HG02870 (cell line): ENCODE results near the gene KCNG4.
"Not testable (repeated sequence)": the region's sequence is repeated elsewhere in the genome, so short reads cannot be mapped to it uniquely, and the experiment has no call there.

Source experiments
- ATAC-seq: cut with Tn5 transposase; IDR thresholded peaks from one replicate; pipeline ENCODE4 v1.9.1; 2021; ENCODE audit warnings: mild to moderate bottlenecking, moderate library complexity; ENCODE audit not compliant: unreplicated experiment

Gene KCNG4

GRCh38 chr16:84212154-84212553 lies 27.7 kb downstream of the KCNG4 start:
- ATAC-seq = no peak

GRCh38 chr16:84209989-84210388 lies 29.8 kb downstream of the KCNG4 start:
- no peak for ATAC-seq

- ATAC-seq = no peak
Measured at GRCh38 chr16:84207879-84208278, 31.9 kb downstream of the KCNG4 start.

- ATAC-seq = no peak
Measured at GRCh38 chr16:84207251-84207650, 32.6 kb downstream of the KCNG4 start.

GRCh38 chr16:84205976-84206691 lies 33.7 kb downstream of the KCNG4 start:
- no peak for ATAC-seq

GRCh38 chr16:84205123-84205522 lies 34.7 kb downstream of the KCNG4 start:
- not testable (repeated sequence) for ATAC-seq

- ATAC-seq = not testable (repeated sequence)
Measured at GRCh38 chr16:84204551-84204950, 35.3 kb downstream of the KCNG4 start.

GRCh38 chr16:84199861-84200260 lies 40.0 kb downstream of the KCNG4 start:
- ATAC-seq = no peak

GRCh38 chr16:84199097-84199496 lies 40.7 kb downstream of the KCNG4 start:
- ATAC-seq = no peak

GRCh38 chr16:84198401-84198800 lies 41.4 kb downstream of the KCNG4 start:
- no peak for ATAC-seq

GRCh38 chr16:84197466-84198128 lies 42.2 kb downstream of the KCNG4 start:
- ATAC-seq = no peak

GRCh38 chr16:84196727-84197394 lies 43.0 kb downstream of the KCNG4 start:
- ATAC-seq = no peak

GRCh38 chr16:84196101-84196500 lies 43.7 kb downstream of the KCNG4 start:
- no peak for ATAC-seq

- no peak for ATAC-seq
Measured at GRCh38 chr16:84195201-84196093, 44.4 kb downstream of the KCNG4 start.

GRCh38 chr16:84194470-84195200 lies 45.2 kb downstream of the KCNG4 start:
- no peak for ATAC-seq

- no peak for ATAC-seq
Measured at GRCh38 chr16:84194018-84194417, 45.8 kb downstream of the KCNG4 start.

GRCh38 chr16:84193480-84193879 lies 46.3 kb downstream of the KCNG4 start:
- ATAC-seq = no peak

- no peak for ATAC-seq
Measured at GRCh38 chr16:84191466-84191865, 48.3 kb downstream of the KCNG4 start.

GRCh38 chr16:84190731-84191388 lies 49.0 kb downstream of the KCNG4 start, which contains the start of gene ADAD2:
ADAD2 (plus strand) TSS chr16:84191157; CDS start chr16:84191231, 74 bp downstream.
- ATAC-seq = no peak
